BJ (cell line): Measurements from ENCODE around the gene ARL6IP4. TPM values are rescaled to one million over a fixed set of nuclear protein-coding genes. Genes with fewer than 3 reads are reported as not detected.

Source experiments
- CTCF ChIA-PET: fragments of 350-600 bp; formaldehyde crosslinking; extraction: SDS; loops from one replicate; lab custom pipeline; 2021; ENCODE audit warnings: antibody characterized with exemption, inconsistent platforms; lab: Yijun Ruan, JAX
- POLR2A ChIA-PET: fragments of 300-600 bp; sonication (Branson Sonifier 250); formaldehyde crosslinking; extraction: SDS; loops from one replicate; lab custom pipeline; 2021; ENCODE audit warnings: antibody characterized with exemption; lab: Charles Lee
- DNase-seq: peaks from one replicate; pipeline ENCODE4 v3.0.0-alpha.2; 2011; ENCODE audit warnings: low read depth
- H3K27me3 ChIP-seq: 2 replicates; pipeline ENCODE4 v1.6.0; 2011; ENCODE audit warnings: low read length; ENCODE audit not compliant: control insufficient read depth, insufficient read depth
- H3K36me3 ChIP-seq: 2 replicates; pipeline ENCODE4 v1.5.1; 2011; ENCODE audit warnings: low read length; ENCODE audit not compliant: control insufficient read depth, insufficient read depth
- H3K4me3 ChIP-seq: 2 replicates; pipeline ENCODE4 v1.5.1; 2011; ENCODE audit warnings: low read depth, mild to moderate bottlenecking, control low read depth, low read length
- polyA plus RNA-seq: library from polyadenylated mRNA; depleted of rRNA; stranded (reverse); fragments of >200 nt; gene quantifications from 2 replicates; pipeline ENCODE4 v1.2.3, GENCODE V29; 2011
- TF ChIP-seq, protein P1 (sequence below): IDR thresholded peaks from 2 replicates; pipeline ENCODE4 v1.5.1; 2011; ENCODE audit warnings: low read depth, mild to moderate bottlenecking, control low read depth, inconsistent platforms, low read length, moderate library complexity; ENCODE audit not compliant: insufficient read depth

The ARL6IP4 gene
- polyA plus RNA-seq, 1 experiment, result 190 TPM

DNA sequence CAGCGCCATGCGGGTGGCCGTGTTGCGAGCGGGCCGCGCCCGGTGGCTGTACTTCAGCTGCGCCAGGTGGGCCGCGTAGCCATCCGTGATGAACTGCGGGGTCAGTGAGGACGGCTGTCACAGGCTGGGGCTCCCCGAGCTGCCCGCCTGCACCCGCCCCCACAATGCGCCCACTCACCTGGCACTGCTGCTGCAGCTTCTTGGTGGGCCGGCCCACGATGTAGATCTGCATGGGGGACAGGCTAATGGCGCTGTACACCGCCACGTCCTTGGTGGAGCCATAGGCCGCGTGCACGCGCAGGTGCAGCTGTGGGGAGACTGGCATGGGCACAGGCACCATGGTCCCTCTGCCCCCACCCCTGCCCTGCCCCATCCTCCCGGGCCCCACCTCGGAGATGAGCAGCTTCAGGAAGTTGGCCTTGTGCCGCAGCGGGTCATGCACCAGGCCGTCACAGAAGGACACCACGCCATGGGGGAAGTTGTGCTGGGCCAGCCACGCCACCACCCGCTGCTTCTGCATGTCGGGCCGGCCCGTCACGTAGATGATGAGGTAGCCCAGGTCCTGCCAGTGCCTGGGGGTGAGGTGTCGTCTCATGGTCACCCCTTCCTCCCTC is 5.9 kb downstream of the ARL6IP4 start:
- Histone ChIP-seq H3K27me3 (no peaks in the 10 kb centered on the region), H3K4me3 (no peak overlapping the region), H3K36me3 (peaks cover 6% of the 10 kb centered on the region; the same call in 1 of the 2 replicates)
- DNase-seq, result no peak
- TF ChIP-seq, protein P1, sequence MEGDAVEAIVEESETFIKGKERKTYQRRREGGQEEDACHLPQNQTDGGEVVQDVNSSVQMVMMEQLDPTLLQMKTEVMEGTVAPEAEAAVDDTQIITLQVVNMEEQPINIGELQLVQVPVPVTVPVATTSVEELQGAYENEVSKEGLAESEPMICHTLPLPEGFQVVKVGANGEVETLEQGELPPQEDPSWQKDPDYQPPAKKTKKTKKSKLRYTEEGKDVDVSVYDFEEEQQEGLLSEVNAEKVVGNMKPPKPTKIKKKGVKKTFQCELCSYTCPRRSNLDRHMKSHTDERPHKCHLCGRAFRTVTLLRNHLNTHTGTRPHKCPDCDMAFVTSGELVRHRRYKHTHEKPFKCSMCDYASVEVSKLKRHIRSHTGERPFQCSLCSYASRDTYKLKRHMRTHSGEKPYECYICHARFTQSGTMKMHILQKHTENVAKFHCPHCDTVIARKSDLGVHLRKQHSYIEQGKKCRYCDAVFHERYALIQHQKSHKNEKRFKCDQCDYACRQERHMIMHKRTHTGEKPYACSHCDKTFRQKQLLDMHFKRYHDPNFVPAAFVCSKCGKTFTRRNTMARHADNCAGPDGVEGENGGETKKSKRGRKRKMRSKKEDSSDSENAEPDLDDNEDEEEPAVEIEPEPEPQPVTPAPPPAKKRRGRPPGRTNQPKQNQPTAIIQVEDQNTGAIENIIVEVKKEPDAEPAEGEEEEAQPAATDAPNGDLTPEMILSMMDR, result no peak
- ChIA-PET POLR2A (no interaction called here), CTCF (no interaction called here)

DNA sequence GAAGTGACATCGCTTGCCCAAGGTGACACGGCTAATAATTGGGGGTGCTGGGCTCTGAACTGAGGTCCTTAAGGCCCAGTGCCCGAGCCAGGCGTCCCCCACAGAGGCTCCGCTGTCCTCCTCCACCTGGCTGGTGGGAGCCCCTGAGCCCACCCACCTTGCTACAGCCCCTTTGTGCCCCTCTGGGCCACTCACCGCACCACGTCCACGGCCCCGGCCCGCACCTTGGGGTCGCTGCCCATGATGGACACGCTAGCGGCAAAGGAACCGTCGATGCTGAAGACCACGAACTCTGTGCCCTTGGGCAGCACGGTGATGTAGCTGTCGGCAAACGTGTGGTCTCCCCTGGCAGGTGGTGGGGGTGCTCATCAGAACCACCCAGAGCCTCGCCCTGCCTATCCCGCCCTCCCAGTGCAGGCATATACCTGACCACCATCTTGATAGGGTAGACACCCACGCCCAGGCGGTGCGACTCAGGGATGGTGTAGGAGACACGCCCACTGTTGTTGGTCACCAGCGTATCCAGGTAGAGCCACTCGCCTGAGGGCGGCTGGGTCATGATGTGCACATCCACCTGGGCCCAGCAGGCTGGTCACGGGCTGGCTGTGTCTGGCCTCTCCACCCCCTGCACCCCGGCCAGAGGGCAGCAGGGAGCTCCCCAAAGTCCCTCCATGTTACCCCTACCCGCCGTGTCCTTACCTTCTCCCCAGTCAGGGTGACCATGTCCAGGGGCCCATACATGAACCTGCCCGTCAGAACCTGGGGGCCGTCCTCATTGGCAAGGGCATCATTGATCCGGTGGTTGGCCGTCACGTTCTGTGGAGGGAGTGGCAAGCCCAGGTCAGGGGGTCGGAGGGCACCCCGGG is 6.8 kb downstream of the ARL6IP4 start:
- POLR2A ChIA-PET, result no interaction called here
- CTCF ChIA-PET, result no interaction called here
- H3K36me3 ChIP-seq, result peaks cover 2% of the 10 kb centered on the region; the same call in 1 of the 2 replicates
- H3K4me3 ChIP-seq, result no peak overlapping the region
- no peak for DNase-seq
- TF ChIP-seq, protein P1, result no peak
- no peaks in the 10 kb centered on the region for H3K27me3 ChIP-seq

DNA sequence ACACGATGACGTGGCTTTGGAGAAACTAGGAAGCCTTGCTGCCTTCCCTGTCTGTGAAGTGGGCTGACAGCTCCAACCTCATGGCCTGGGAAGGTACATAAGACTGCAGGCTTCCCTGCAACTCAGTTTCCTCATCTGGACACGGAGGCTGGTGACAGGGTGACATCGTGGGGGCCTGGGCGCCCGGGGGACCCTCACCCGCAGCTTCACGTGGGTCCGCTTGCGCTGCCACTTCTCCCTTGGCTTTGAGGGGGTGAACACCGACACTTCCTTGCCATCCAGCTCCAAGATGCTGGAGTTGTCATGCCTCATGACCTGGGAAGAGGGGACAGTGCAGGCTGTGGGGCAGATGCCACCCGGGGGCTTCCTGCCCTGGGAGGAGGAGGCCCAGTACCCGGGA is 7.6 kb downstream of the ARL6IP4 start:
- H3K4me3 ChIP-seq, result no peak overlapping the region
- no peaks in the 10 kb centered on the region; the same call in 1 of the 2 replicates for H3K36me3 ChIP-seq
- TF ChIP-seq, protein P1, result no peak
- H3K27me3 ChIP-seq, result no peaks in the 10 kb centered on the region
- no peak for DNase-seq
- CTCF ChIA-PET, result no interaction called here
- POLR2A ChIA-PET, result no interaction called here

DNA sequence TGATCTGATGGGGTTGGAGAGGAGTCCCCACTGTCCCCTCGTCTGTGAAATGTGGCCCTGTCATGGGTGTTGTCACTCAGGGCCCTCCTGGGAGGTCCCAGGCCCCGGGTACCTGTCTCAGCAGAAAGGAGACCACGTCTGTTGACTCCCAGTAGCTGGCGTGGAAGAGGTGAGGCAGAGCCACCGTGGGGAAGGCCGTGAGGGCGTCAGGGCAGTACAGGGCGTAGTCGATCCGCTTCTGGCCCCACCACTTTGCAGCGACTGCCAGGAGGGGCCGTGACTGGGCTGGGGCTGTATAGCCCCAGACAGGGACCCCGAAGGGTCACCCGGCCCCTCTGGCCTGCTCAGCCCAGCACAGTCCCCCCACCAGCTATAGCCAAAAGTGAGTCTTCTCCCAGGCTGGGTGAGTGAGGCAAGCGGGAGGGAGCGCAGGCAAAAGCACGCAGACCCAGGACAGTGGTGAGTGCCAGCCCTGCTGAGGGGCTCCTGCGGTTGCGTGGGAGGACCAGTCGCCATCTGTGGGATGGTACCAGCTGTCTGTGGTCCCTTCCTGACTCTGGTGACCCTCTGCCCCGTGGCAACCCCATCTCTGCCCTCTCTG is 8.2 kb downstream of the ARL6IP4 start:
- TF ChIP-seq, protein P1, result no peak
- DNase-seq, result no peak
- POLR2A ChIA-PET, result no interaction called here
- H3K27me3 ChIP-seq, result no peaks in the 10 kb centered on the region
- H3K4me3 ChIP-seq, result no peak overlapping the region
- H3K36me3 ChIP-seq, result no peaks in the 10 kb centered on the region
- CTCF ChIA-PET, result no interaction called here
